Medulla oblongata (tissue), 1 donor: ENCODE measurements around the gene MORN5.

Experiments used
- DNase-seq: peaks from one replicate; pipeline ENCODE4 v3.0.0-alpha.2; 2015; ENCODE audit errors: extremely low spot score

MORN5 gene

DNA sequence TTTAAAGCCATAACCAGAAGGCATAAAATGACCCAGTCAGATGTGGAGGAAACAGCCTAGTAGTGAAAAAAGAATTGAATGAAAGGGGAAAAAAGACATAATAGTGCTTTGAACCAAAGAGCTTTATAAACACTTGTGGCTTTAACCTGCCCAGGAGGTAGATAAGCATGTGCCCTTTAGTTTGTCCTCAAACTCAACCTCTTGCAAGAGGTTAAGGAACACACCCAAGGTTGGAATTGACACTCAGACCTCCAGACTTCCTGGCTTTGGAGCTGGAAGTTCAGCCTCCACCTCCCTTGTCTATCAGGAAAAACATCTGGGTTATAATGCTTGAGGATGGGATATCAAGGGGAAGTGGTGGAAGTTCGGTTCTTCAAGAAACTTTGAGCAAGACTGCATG, 16.4 kb upstream of the MORN5 start:
- no peak for DNase-seq

DNA sequence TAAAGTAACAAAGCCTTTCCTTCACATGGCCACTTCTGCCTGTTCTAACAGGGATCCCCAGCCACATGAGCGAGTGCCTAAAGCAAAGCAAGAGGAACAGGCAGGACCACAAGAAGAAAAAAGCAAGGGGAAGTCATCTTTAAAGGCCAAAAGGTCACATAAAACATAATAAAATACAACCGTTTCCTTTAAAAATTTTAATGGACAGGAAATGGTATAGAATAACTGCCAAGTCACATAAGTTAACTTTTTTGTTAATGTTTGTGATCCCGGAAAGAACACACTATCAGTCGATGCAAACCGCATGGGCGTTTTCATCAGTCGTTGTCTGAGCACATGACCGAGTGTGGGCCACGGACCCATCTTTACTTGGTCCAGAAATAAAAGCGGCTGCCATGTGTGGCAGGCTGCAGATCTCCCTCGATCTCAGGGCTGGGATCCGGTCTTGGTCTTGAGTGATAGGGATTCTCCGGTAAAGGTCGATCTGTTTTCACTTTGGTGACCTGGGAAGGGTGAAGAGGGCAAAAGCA, 15.8 kb upstream of the MORN5 start:
- no peak for DNase-seq

DNA sequence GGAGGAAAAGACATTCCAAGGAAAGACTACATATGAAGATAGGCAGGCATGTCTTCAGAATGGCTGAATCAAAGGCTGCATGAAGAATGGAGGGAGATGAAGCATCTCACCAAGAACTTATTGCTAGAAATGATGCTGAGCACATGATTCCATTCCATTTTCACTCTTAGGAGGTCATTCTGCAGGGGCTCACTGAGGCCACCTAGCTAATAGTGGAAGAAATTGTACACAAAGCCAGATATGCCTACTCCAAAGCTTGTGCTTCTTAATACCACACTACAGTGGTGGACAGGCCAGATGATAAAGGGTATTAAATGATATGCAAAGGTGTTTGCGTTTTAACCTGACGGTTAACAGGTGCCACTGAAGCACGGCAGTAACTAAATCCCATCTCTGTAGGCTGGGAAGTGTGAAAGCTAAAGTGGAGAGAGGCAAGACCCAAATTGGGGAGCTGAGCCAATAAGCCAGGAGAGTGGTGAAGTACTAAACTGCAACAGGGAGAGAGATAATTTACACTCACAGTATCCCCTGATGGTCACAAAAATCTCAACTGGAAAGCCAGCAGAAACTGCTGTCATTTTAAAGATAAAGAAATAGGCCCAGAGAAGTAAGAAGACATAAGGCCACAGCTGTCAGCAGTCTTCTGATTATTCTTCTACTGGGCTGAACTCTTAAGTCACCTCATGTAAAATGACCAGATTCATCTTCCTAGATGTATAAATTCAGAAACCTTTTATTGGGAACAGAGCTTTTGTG, 14.7 kb upstream of the MORN5 start:
- no peak for DNase-seq

DNA sequence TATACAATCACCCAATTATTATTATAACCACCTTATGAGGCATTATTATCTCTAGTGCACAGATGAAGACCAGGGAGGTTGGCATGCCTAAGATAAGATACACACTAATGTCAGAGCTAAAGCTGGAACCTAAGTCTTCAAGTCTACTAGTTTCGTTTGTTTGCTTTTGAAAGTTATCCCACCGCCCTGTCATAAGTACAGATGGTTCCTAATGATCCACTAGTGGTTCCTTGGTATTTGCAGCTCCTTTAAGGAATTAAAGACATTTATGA, 14.2 kb upstream of the MORN5 start:
- no peak for DNase-seq

DNA sequence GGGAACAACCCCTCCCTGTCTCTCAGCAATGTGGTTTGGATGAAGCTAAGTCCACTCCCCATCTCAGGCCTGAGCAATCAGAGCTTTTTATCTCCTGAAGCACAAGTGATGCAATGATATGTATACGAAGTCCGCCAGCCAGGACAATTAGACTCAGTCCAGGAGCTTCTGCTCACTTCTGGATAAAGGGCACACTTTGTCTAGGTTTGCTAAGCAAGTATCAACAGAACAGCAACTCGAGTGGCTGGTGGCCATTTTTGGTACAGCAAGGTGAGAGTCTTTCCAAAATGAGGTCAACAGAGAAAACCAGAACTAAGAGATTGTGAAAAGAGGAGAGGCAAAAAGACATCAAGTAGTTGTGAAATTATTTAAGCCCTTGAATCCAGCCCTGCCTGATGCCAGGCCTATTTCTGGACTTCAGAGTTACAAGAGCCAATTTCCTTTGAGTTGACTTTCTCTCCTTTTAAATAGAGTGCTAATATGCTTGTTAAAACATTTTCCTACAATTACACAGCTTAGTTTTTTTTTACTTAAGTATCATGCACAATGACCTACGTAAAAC, 8.4 kb upstream of the MORN5 start:
- no peak for DNase-seq

DNA sequence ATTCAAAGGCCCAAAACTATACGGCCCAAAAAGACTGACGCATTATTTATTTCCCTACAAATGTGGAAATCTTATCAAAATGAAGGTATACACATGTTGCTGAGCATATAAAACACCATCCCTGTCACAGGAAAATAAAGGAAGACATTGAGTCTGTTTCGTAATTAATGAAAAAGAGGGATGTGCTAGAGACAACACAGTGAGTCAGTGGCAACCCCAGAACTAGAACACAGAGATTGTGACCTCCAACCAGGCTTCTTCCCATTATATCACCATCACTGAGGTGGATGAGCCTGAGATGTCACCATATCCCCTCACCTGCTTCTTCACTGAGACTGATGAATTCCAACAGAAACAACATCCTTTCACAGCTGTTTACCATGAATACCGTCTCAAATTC, 3.9 kb upstream of the MORN5 start:
- DNase-seq = no peak

DNA sequence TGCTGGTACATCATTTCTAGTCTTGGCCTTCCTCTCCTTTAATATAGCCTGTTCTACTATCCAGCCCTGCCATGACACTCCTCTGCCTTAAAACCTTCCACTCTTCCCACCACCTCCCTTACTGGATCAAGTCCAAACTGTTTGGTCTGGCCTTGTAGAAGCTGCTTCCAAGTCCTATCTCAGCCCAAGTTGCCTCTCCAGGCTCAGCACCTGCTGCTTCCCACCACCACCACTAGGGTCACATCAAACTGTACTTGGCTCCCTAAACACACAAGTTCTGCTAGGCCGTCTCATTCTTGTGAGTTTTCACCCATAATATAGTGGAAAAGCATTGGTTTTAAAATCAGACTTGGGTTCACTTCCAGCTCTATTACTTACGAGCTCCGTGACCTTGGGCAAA, 1.5 kb upstream of the MORN5 start:
- DNase-seq = no peak

DNA sequence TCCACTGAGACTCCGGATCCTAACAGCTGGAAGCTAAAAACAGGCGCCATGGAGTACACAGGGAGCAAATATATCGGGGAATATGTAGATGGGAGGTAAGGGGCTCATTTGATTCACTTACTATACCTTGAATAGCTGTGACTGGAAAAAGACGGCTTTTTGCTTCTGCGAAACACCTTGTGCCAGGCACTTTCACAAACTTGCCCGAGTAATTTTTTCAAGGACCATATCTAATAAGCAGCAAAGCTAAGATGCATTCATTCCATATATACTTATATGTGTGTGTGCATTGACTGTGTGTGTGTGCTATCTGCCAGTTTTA, 178 bp downstream of the MORN5 start:
- DNase-seq = no peak

DNA sequence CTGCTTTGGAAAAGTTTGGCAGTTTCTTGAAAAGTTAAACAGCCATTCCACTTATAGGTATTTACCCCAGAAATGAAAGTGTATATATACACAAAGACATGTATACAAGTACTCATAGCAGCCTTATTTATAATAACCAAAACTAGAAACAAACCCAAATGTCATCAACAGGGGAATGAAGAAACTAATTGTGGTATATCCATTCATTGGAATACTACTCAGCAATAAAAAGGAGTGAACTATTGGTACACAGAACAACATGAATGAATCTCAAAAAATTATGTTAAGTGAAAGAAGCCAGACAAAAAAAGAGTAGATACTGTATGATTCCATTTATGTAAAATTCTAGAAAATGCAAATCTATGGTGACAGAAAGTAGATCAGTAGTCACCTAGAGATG, 2.7 kb downstream of the MORN5 start:
- DNase-seq = no peak

DNA sequence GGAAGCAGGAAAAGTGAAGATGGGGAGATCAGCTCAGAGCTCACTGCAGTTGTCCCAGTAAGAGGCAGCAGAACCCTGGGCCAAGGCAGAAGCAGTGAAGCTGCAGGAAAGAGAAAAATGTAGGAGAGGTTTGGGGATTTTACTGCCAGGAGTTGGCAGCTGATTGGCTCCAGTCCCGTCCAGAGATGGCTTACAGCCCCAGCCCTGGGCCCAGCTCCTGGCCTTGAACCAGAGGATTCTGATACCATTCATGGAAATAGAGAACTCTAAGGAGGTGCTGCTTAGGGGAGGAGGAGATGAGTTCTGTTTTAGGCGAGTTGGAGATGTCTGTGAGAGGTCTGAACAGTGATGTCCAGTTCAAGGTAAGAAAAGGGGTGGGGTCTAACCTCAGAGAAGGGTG, 4.6 kb downstream of the MORN5 start:
- no peak for DNase-seq

DNA sequence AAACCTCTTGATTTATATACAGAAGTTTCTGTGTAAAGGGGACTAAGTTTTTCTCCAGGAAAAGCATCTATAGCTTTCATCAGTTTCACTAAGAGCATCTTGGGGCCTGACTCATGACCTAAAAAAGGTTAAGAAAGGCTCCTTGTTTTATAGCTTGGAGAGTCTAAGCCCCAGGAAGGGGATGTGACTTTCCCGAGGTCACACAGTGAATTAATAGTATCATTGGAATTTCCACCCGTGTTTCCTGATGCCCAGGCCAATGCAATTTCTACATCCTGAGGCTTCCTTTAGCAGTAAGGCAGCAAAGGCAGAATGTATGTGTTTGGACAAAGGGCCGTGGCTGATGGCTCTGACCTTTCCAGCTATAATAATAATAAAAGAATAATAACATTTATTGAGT, 8.6 kb downstream of the MORN5 start:
- no peak for DNase-seq

DNA sequence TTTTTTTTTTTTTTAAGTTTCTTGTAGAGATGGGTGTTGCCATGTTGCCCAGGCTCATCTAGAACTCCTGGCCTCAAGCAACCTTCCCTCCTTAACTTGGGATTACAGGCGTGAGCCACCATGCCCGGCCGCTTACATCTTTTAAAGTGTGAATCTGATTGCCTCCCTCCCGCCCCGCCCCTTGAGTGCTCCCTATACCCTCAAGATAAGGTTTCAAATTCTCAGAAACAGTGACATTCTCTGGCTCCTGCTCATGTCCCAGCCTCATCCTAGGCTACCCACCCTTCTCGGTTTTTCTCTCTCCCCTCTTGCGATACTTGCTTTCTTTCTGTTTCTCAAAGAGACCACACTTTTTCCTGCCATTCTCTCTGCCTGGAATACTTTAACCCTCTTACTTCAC, 12.4 kb downstream of the MORN5 start:
- no peak for DNase-seq

DNA sequence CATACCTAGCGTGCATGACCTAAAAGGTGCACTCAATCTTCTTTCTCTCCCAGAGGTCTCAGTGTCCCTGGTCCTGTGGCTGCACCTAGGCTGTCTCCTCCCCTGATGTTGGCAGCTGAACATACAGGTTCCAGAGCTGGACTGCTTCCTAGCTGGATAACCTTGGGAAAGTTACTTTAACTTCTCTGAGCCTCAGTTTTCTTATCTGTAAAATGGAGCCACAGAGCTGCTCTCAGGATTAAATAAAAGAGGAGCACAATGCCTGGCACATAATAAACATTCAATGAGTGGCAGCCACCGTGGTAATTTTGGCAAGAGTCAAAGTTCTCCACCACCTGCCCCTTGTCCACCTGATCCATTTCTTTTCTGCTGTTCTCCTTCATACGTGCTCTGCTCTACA, 14.0 kb downstream of the MORN5 start:
- DNase-seq = no peak

DNA sequence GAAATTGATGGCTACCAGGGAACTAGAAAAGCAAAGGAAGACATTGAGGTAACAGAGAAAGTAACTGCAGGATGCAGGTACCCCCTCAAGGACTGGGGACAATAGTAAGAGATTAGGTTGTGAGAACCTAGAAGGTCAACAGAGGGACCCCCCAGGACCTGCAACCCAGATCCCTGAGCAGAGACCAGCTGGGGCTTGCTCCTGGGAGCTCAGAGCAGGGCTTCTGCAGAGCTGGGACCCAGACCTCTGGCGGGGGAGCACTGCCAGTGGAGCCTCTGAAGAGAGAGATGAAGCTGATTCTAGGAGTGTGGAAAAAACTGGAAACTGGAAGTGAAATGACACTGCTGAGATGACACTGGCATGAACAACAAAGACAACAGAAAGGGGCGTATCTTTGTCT, 17.2 kb downstream of the MORN5 start:
- DNase-seq = no peak

DNA sequence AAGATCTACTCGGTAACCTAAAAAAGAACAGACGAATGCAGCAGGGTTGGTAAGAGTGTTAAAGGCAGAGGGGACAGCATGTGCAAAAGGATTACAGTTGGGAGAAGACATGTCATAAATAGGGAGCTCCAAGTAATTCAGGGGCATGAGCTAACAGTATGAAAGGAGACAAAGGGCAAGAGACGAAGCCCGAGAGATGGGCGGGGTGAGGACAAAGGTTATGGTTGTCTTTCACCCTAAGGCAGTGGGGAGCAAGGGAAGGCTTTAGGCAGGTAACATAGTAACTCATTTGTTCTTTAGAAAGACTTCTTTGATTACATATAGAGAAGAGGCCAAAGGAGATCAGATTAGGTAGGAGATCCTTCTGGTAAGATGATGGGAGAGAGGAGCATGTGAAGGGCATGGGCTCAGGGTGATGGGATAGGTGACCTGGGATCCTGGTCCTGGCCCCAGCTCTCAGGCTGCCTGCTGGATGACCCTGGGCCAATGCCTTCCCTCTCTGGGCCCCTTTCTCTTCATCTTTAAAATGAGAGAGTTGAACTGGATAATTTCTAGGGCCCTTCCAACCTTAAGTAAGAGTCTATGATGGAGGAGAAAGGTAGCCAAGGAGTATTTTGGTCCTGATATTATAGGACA, 19.5 kb downstream of the MORN5 start:
- no peak for DNase-seq

DNA sequence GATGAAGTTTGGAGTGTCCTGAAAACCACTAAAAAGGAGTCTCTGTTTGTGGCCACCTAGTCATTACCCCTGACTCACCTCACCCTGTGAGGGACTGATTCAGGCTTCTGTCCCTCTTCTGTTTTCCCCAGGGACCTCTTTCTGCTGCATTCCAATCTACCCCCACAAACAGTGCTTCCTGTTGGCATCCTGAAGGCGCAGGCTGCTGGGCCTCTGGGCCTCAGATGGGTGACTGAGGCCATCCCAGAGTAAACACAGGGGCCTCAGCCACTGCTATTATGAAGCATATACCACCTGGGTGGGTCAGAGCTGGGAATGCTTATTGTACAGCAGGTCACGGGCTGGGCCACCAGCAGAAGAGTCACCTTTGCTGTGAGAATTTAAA, 20.0 kb downstream of the MORN5 start:
- no peak for DNase-seq

DNA sequence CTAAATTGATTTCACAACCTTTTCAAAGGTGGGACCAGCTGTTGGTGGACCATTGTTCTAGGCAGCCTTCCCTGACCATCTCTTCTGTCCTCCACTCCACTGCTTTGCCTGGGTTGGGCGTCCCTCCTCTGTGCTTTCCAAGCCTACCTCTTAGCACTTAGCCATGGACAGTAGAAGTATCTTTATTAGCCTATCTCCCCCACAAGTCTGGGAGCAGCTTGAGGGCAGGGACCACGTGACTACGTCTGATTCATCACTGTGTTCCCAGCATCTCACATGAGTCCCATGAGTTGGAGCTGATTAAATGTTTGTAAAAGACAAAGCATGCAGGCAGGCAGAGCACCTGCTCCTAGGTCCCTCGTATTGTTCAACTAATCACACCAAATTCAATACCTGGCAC, 20.9 kb downstream of the MORN5 start:
- DNase-seq = no peak

DNA sequence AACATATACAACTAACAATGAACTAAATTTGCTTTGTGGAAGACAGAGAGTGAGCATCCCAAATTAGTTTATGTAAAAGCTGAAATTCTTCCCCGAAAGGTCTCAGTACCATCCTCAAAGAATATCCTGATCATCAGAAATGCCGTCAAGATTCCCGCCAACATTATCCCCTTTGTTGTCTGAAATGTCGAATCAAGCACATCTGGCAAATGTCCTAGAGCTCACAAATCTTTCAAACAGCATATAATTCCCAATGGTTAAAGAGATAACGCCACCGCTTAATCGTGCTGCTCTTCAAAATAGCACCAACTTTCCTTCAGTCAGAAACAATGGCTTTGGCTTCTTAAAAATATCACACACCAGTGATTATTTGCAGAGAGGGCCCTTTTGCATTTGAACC, 23.8 kb downstream of the MORN5 start:
- DNase-seq = no peak

DNA sequence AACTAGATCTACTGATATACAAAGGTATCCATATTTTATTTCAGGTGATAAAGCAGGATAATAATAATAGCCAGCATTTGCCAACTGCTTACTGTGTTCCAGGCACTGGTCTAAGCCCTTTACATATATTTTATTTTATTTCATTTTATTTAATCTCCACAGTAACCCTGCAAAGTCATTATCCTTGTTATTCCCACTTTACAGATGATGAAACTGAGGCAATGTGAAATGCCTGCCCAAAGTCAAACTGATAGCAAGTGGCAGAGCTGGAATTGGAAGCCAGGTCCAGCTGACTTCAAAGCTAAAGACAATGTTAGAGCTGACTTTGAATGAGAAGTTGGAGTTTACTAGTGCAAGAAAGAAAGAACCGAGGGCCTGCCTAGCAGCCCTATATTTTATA, 24.8 kb downstream of the MORN5 start:
- DNase-seq = no peak

DNA sequence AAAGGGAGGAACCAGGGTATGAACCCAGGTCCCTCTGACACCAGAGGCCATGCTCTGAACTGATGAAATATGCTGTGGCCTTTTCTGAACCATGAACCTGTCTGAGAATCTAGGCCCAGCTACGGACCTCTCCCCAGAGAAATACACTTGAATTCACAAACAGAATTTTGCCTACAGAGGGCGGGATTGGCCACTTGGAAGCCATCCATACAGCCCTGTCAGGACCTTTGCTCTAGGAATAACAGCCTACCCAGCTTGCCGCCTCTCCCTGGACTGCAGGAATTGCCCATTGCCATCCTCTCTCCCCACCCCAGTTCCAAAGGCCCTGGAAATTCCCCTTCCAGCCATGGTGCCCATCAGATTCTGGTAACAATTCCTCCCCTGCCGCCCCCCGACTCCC, 26.6 kb downstream of the MORN5 start:
- no peak for DNase-seq

DNA sequence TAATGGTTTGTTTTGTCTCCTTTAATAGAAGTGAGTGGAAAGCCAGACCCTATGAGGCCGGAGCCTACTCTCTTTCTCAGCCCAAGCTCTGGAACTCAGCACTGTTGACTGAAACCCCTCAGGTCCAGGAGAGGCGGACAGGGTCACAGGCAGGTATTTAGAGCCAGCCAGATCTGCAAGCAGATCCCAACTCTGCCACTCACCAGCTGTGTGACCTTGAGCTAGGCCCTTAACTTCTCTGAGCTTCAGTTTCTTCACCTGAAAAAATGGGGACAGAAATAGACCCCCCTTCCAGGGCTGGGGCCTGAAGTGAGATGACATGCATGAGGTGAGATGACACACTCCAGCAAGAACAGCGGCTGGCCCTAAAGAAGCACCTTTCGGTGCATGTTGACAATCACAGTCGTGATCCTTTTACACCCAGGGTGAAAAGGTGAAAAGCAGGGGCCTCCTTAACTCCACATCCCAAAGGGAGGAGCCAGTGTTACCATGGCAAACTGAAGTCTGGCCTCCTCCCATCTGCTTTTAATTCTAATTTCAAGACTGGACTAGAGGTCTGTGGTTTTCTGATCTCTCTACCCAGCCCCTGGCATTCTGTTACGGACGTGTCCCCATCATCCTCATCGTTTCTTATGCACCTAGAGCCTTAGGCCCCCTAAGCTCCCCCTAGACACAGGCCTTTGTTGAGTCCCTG, 27.2 kb downstream of the MORN5 start:
- DNase-seq = no peak

DNA sequence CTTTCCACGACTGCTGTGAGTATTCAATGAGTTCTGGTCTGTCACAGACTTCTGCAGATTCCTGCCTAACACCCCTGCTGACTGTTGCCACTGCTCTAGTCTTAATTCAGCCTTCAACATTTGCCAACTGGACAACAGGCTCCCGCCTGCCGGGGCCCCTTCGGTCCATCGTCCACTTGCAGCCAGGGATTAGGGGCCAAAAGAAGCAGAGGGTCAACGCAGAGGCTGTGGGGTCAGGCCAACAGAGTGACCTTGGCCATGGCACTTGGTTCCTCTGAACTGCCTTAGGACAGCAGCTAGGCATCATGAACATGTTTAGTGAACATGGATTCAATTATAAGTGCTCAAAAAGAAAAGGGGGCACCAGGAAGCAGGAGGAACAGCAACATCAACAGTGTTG, 28.7 kb downstream of the MORN5 start:
- no peak for DNase-seq
